ENCODE measurements around the gene CNGA1.
"Not testable (repeated sequence)": the region's sequence is repeated elsewhere in the genome, so short reads cannot be mapped to it uniquely, and the experiment has no call there.

Gene CNGA1

GRCh38 chr4:47968847-47969246, 47.6 kb downstream of the CNGA1 start:
- no peak for DNase-seq (ENCODE audit: low read depth, low spot score)

- DNase-seq (ENCODE audit: low read depth, low spot score), result no peak
Observed at GRCh38 chr4:47954677-47955076, 61.8 kb downstream of the CNGA1 start.

GRCh38 chr4:47954245-47954644, 62.2 kb downstream of the CNGA1 start:
- no peak for DNase-seq (ENCODE audit: low read depth, low spot score)

GRCh38 chr4:47945930-47946726, 70.4 kb downstream of the CNGA1 start:
- DNase-seq (ENCODE audit: low read depth, low spot score), result no peak

GRCh38 chr4:47942081-47942819, 74.2 kb downstream of the CNGA1 start:
- DNase-seq (ENCODE audit: low read depth, low spot score), result no peak

- DNase-seq (ENCODE audit: low read depth, low spot score), result no peak
Observed at GRCh38 chr4:47939456-47939855, 77.0 kb downstream of the CNGA1 start.

- no peak for DNase-seq (ENCODE audit: low read depth, low spot score)
Observed at GRCh38 chr4:47936336-47936735, 80.1 kb downstream of the CNGA1 start.

- no peak for DNase-seq (ENCODE audit: low read depth, low spot score)
Observed at GRCh38 chr4:47933840-47934239, 82.6 kb downstream of the CNGA1 start.

- DNase-seq (ENCODE audit: low read depth, low spot score), result peak; percentile 53
Observed at GRCh38 chr4:47930971-47931804, 85.3 kb downstream of the CNGA1 start.

GRCh38 chr4:47929682-47930201, 86.7 kb downstream of the CNGA1 start:
- no peak for DNase-seq (ENCODE audit: low read depth, low spot score)

- no peak for DNase-seq (ENCODE audit: low read depth, low spot score)
Observed at GRCh38 chr4:47926667-47927258, 89.7 kb downstream of the CNGA1 start.

GRCh38 chr4:47923261-47923608, 93.2 kb downstream of the CNGA1 start:
- DNase-seq (ENCODE audit: low read depth, low spot score), result not testable (repeated sequence)

GRCh38 chr4:47922436-47923260, 93.8 kb downstream of the CNGA1 start:
- not testable (repeated sequence) for DNase-seq (ENCODE audit: low read depth, low spot score)

GRCh38 chr4:47917163-47917562, 99.3 kb downstream of the CNGA1 start:
- DNase-seq (ENCODE audit: low read depth, low spot score), result not testable (repeated sequence)

- no peak for DNase-seq (ENCODE audit: low read depth, low spot score)
Observed at GRCh38 chr4:47915378-47915777, 101.1 kb downstream of the CNGA1 start.

- no peak for DNase-seq (ENCODE audit: low read depth, low spot score)
Observed at GRCh38 chr4:47914926-47915237, 101.6 kb downstream of the CNGA1 start.

- peak; percentile 84 for DNase-seq (ENCODE audit: low read depth, low spot score)
Observed at GRCh38 chr4:47914220-47914925, 102.1 kb downstream of the CNGA1 start, which contains the start of gene NFXL1. NFXL1 (minus strand) TSS chr4:47914583; CDS start chr4:47914203, 380 bp downstream.

GRCh38 chr4:47913861-47914219, 102.6 kb downstream of the CNGA1 start:
- DNase-seq (ENCODE audit: low read depth, low spot score), result no peak

- DNase-seq (ENCODE audit: low read depth, low spot score), result no peak
Observed at GRCh38 chr4:47913330-47913729, 103.2 kb downstream of the CNGA1 start.

- DNase-seq (ENCODE audit: low read depth, low spot score), result no peak
Observed at GRCh38 chr4:47907089-47907646, 109.3 kb downstream of the CNGA1 start.
